Chondrocyte (in vitro differentiated cells): ENCODE results near the gene SETBP1. TPM values are rescaled to one million over a fixed set of nuclear protein-coding genes. Genes with fewer than 3 reads are reported as not detected.

ENCODE experiments used
- DNase-seq: peaks from one replicate; pipeline ENCODE4 v3.0.0; 2021; ENCODE audit warnings: mixed read lengths, low spot score
- H3K27ac Mint-ChIP-seq: one replicate; pipeline ENCODE4 v1.8.0; 2021; ENCODE audit warnings: mild to moderate bottlenecking, moderate library complexity, mixed read lengths; ENCODE audit not compliant: unreplicated experiment
- H3K27me3 Mint-ChIP-seq: 2 replicates; pipeline ENCODE4 v1.8.0; 2021; ENCODE audit warnings: low read depth, mixed read lengths
- H3K36me3 Mint-ChIP-seq: 2 replicates; pipeline ENCODE4 v1.8.0; 2021; ENCODE audit warnings: low read depth, mixed read lengths
- H3K4me1 Mint-ChIP-seq: 2 replicates; pipeline ENCODE4 v1.8.0; 2021; ENCODE audit warnings: low read depth, mild to moderate bottlenecking, mixed read lengths
- H3K4me3 Mint-ChIP-seq: one replicate; pipeline ENCODE4 v1.8.0; 2021; ENCODE audit warnings: mild to moderate bottlenecking, moderate library complexity, mixed read lengths; ENCODE audit not compliant: unreplicated experiment
- H3K9me3 Mint-ChIP-seq: 2 replicates; pipeline ENCODE4 v1.8.0; 2021; ENCODE audit warnings: low read depth, mixed read lengths
- total RNA-seq: library from RNA; stranded (reverse); gene quantifications from 3 replicates; pipeline ENCODE4 v1.2.1, GENCODE V29; 2021
- TF ChIP-seq, protein P1 (sequence below): fragments of 200-600 bp; sonication (generic); IDR thresholded peaks from 2 replicates; pipeline ENCODE4 v1.5.0; 2021; ENCODE audit warnings: antibody characterized with exemption, mild to moderate bottlenecking, moderate library complexity

The SETBP1 gene
- total RNA-seq, 1 donor from 2014 or later, result 29.3 TPM

- Mint-ChIP-seq H3K27ac (no peak overlapping the region), H3K27me3 (no peaks in the 10 kb centered on the region), H3K4me1 (peaks cover 9% of the 10 kb centered on the region), H3K4me3 (no peak overlapping the region), H3K9me3 (peaks cover 16% of the 10 kb centered on the region), H3K36me3 (peaks cover 14% of the 10 kb centered on the region)
- DNase-seq, result no peak
- TF ChIP-seq, protein P1, sequence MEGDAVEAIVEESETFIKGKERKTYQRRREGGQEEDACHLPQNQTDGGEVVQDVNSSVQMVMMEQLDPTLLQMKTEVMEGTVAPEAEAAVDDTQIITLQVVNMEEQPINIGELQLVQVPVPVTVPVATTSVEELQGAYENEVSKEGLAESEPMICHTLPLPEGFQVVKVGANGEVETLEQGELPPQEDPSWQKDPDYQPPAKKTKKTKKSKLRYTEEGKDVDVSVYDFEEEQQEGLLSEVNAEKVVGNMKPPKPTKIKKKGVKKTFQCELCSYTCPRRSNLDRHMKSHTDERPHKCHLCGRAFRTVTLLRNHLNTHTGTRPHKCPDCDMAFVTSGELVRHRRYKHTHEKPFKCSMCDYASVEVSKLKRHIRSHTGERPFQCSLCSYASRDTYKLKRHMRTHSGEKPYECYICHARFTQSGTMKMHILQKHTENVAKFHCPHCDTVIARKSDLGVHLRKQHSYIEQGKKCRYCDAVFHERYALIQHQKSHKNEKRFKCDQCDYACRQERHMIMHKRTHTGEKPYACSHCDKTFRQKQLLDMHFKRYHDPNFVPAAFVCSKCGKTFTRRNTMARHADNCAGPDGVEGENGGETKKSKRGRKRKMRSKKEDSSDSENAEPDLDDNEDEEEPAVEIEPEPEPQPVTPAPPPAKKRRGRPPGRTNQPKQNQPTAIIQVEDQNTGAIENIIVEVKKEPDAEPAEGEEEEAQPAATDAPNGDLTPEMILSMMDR, result no peak
These were observed 255.8 kb downstream of the SETBP1 start for GRCh38 chr18:44936485-44936884.

- no peak for DNase-seq
- no peaks in the 10 kb centered on the region for H3K27me3 Mint-ChIP-seq
- peaks cover 14% of the 10 kb centered on the region for H3K4me1 Mint-ChIP-seq
- H3K9me3 Mint-ChIP-seq, result peaks cover 4% of the 10 kb centered on the region
- H3K36me3 Mint-ChIP-seq, result peaks cover 10% of the 10 kb centered on the region
- no peak overlapping the region for H3K27ac Mint-ChIP-seq
- TF ChIP-seq, protein P1, result no peak
- no peak overlapping the region for H3K4me3 Mint-ChIP-seq
These were observed 257.5 kb downstream of the SETBP1 start for GRCh38 chr18:44937960-44938719.

DNA sequence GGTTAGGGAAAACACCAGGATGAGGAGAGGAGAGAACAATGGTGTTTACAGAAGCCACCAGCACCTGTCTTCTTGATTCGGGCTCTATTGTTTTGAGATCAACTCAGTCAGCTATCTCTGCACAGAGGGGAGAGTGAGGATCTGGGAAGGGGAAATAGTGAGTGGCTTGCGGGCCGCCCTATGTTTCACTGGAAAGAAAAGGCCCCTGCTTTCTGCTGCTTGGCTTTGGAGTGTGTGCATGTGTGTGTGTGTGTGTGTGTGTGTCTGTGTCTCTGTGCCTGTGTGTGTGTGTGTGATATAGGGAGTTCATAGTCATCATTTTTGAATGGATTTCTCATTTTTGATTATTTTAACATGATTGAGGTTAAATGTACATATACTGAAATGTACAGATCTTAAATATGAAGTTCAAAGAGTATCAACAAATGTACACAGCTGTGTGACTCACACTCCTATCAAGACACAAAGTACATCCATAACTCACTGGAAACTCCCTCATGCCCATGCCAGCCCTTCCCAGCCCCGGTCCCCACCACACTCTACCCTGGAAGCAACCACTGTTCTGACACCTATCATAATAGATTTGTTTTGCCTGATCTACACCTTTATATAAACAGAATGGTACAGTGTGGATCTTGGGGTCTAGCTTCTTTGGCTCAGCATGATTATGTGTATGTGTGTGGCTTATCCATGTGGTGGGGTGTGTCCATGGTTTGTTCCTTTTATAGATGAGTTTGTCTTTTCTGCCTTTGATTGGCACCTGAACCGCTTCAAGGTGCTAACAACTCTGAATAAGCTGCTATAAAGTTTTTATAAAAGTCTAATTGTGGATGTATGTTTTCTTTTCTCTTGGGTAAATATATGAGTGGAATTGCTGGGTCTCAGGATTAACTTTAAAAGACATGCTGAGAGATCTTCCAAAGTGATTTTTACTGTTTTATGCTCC, 258.3 kb downstream of the SETBP1 start:
- Mint-ChIP-seq H3K4me1 (peaks cover 22% of the 10 kb centered on the region), H3K9me3 (peaks cover 4% of the 10 kb centered on the region), H3K36me3 (peaks cover 10% of the 10 kb centered on the region), H3K27me3 (no peaks in the 10 kb centered on the region), H3K4me3 (no peak overlapping the region), H3K27ac (no peak overlapping the region)
- TF ChIP-seq, protein P1, result no peak
- DNase-seq, result no peak

DNA sequence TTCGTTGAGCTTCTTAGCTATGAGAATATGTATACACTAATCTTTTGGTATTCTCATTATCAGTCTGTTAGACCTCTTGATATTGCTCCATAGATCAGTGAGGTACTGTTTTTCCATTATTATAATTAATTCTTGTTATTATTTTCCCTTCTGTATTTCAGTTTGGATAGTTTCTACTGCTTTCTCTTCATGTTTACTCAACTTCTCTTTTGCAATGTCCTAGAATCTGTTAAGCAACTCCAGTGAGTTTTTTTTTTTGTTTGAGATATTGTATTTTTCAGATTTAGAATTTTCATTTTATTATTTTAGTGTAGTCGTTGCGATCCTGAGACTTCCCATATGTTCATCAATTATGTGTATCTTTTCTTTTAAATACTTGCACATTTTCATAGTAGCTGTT, 260.8 kb downstream of the SETBP1 start:
- H3K27ac Mint-ChIP-seq, result no peak overlapping the region
- TF ChIP-seq, protein P1, result no peak
- no peaks in the 10 kb centered on the region for H3K27me3 Mint-ChIP-seq
- no peak overlapping the region for H3K4me3 Mint-ChIP-seq
- H3K4me1 Mint-ChIP-seq, result peaks cover 31% of the 10 kb centered on the region
- H3K36me3 Mint-ChIP-seq, result peaks cover 3% of the 10 kb centered on the region
- H3K9me3 Mint-ChIP-seq, result peaks cover 4% of the 10 kb centered on the region
- no peak for DNase-seq

DNA sequence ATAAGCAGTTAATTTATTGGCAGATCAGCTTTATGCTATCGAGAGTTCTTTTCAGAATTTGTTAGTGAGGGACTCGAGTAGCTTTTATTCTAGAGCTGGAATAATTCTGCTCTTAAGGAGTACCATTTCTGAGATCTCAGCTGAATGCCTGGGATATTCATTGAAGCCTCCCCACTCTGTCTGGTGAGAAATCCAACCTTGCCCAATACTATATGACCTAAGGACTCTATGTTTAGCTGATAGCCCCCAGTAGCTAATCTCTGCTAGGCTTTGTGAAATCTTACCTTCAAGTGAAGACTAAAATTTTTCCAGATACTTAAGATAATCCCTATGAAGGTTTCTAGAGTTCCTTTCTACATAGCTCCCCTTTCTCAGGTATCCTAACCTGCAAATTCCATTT, 261.4 kb downstream of the SETBP1 start:
- Mint-ChIP-seq H3K4me1 (peaks cover 31% of the 10 kb centered on the region), H3K4me3 (no peak overlapping the region), H3K36me3 (peaks cover 1% of the 10 kb centered on the region), H3K27ac (no peak overlapping the region), H3K27me3 (no peaks in the 10 kb centered on the region), H3K9me3 (peaks cover 4% of the 10 kb centered on the region)
- TF ChIP-seq, protein P1, result no peak
- DNase-seq, result no peak
